ENCODE measurements around the gene GLUL. TPM values are rescaled to one million over a fixed set of nuclear protein-coding genes. Genes with fewer than 3 reads are reported as not detected.

The GLUL gene
- total RNA-seq, 1 experiment from 2014 or later: 165 TPM

DNA sequence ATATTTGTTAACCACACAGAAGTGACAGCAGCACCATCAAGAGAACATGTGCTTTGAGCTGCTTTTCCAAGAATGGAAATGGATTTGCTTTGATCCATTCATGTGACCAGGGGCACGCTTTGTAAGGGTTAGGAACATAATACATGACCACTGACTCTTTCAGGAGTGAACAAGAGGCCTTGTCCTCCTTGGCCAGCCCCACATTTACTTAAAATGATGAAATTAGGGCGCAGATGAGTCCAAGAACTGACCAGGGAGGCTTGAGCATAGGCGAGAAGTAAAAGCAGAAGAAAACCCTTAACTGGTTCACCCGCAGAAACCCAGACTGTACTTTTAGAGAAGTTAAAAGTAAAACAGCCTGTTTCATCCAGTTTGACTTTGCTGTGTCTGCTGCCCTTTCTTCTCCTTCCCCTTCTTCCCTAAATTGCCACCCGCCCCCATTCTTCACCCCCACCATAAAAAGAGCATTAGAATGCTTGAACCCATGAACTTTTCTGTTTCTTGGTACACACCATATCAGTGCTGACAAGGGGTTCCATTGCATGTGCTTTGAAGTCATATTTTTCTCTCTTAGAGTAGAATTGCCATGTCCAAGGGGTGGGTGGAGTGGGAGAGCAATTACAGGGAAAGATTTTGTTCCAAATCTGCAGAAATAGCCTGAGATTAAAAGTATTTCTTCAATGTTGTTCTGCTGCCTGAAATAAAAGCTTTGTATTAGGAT is 2.6 kb upstream of the GLUL start:
- Histone ChIP-seq H3K4me2 (ENCODE audit: low read length) (no peak overlapping the region), H2AFZ (ENCODE audit: low read depth, low read length, poor library complexity, severe bottlenecking) (no peak overlapping the region), H3K4me3 (replicated peaks in 1 of 2; ENCODE audit: low read depth in 1 of 2, low read length in 2 of 2) (no peak overlapping the region), H3K4me1 (ENCODE audit: control insufficient read depth in 1 of 2, insufficient read depth in 2 of 2, low read length in 2 of 2) (peaks cover 16 to 30% of the 10 kb centered on the region in 2 experiments), H3K27ac (ENCODE audit: low read depth, low read length) (no peak overlapping the region), H4K20me1 (ENCODE audit: insufficient read depth) (no peaks in the 10 kb centered on the region), H3K27me3 (ENCODE audit: insufficient read depth, low read length) (no peaks in the 10 kb centered on the region), H3K9me2 (ENCODE audit: insufficient read depth) (no peaks in the 10 kb centered on the region), H3K9me3 (ENCODE audit: control insufficient read depth in 1 of 2, insufficient read depth in 1 of 2, low read depth in 1 of 2, low read length in 2 of 2) (no peaks in the 10 kb centered on the region), H3K36me3 (ENCODE audit: control insufficient read depth in 1 of 2, insufficient read depth in 2 of 2, low read length in 2 of 2) (no peaks in the 10 kb centered on the region; a peak in 1 of 4 replicates), H3K79me2 (ENCODE audit: insufficient read depth, low read length) (peaks cover 22% of the 10 kb centered on the region), H3K9ac (ENCODE audit: low read length) (no peak overlapping the region)
- ChIA-PET POLR2A (no interaction called here), CTCF (interaction anchor here (1.7 to 3.6 kb wide), 2 partner anchors 251 to 252 kb away, joined by 5 to 96 read pairs; no protein-coding TSS in a partner anchor), RAD21 (ENCODE audit: low non-redundant PET in 1 of 2, low total read pairs in 2 of 2, uncharacterized antibody in 2 of 2, unreplicated experiment in 2 of 2) (interaction anchor here in 1 of 2 experiments (3.3 kb wide), 1 partner anchor 251 kb away, joined by 16 read pairs; no protein-coding TSS in a partner anchor)
- DNase-seq (ENCODE audit: low read depth, low spot score): no peak
- ATAC-seq: no peak
- intact Hi-C loops (cut with micrococcal nuclease): loop anchor here (5.0 kb wide), 1 partner anchor 917 kb away; no protein-coding TSS in a partner anchor
- TF ChIP-seq POLR2A (IDR thresholded peaks at IDR 0.05; ENCODE audit: borderline replicate concordance, extremely low read depth, insufficient read depth, insufficient read length) (no peak), TCF7L2 (IDR thresholded peaks at IDR 0.05; ENCODE audit: borderline replicate concordance, extremely low read depth, insufficient read depth, insufficient read length) (no peak), SRF (IDR thresholded peaks at IDR 0.05; ENCODE audit: low read depth) (no peak), ZFX (IDR thresholded peaks at IDR 0.05) (no peak), EZH2phosphoT487 (IDR thresholded peaks at IDR 0.05; ENCODE audit: borderline replicate concordance) (no peak), JUND (IDR thresholded peaks at IDR 0.05) (no peak)
- BruUV-seq (replicated peaks): no TSS peak
